ENCODE data around the gene DCDC1.

DCDC1 gene

DNA sequence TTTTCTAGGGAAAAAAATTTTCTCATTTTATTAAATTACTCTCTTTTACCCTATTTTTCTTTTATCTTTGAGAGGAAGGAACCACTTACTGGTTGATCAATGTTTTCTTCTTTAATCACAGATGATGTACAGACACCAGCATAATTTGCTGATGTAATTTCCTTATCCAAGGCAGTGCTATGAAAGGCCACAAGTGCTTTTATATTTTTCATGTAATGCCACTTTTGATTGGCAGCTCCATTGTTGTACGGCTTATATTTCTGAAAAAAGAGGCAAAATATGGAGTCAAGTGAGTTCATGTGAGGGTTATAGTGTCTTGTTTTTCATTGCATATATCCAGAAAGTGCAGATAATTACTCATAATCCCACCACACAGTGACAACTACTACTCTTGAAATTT is 460.7 kb downstream of the DCDC1 start:
- DNase-seq (ENCODE audit: low spot score): no peak

GRCh38 chr11:30908272-30908671 is 461.3 kb downstream of the DCDC1 start:
- DNase-seq (ENCODE audit: low spot score): no peak

DNA sequence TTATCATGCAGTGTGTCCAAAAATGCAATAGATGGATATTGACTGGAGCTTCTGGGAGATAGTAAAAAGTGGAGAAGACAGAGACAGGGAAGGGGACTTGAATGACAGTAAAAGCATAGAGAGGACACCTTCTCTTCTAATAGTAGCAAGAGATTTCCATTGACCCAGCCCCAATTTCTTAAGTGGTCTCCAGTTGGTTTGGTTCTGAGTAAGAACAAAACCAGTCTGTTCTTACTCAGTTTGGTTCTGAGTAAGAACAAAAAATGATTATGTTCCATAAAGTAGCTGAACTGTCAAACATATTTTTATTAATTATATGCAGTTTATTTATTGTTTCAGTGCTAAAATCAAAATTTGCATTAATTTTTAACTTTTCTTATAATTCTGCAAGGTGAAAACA is 466.6 kb downstream of the DCDC1 start:
- no peak for DNase-seq (ENCODE audit: low spot score)

DNA sequence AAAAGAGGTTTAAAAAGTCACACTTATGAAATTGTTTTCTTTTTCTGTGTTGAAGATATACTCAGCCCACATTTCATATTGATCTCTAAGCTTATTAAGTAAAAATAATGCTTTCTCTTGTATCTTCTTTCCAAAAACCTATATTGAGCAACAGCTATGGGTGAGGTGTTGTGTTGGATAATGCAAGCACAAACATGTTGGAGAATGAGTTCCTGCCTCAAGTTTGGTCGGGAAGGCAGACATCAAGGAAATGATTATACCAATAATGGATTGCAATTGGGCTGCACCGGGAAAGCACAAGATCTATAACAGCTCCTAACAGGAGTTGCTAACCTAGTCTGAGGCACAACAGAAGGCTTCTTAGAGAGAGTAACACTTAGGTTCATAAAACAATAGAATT is 474.5 kb downstream of the DCDC1 start:
- DNase-seq (ENCODE audit: low spot score): no peak

DNA sequence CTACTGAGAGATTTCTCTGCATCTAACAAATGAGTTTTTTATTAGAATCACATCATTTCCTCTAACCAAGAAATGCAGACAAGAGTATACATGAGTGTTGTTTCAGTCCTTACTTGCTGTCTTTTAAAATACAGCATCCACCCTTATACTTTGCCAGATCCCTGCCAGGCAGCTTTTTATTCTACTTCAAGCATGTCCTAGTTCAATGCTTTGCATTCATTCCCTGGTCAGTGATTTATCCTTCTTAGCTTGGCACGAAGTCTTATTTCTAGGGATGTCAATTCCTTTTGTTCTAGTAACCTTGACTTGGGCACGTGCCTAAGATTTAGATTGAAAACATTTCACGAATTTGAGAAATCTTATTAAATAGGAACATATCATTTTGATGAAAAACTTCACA is 476.2 kb downstream of the DCDC1 start:
- DNase-seq (ENCODE audit: low spot score): no peak

GRCh38 chr11:30889143-30889794 is 480.3 kb downstream of the DCDC1 start:
- no peak for DNase-seq (ENCODE audit: low spot score)

- DNase-seq (ENCODE audit: low spot score): peak; percentile 71
Measured at GRCh38 chr11:30879322-30880005, 490.1 kb downstream of the DCDC1 start.

- DNase-seq (ENCODE audit: low spot score): no peak
Measured at GRCh38 chr11:30878400-30878799, 491.1 kb downstream of the DCDC1 start.

GRCh38 chr11:30876663-30877396 is 492.7 kb downstream of the DCDC1 start:
- DNase-seq (ENCODE audit: low spot score): no peak

- no peak for DNase-seq (ENCODE audit: low spot score)
Measured at GRCh38 chr11:30876228-30876627, 493.3 kb downstream of the DCDC1 start.

DNA sequence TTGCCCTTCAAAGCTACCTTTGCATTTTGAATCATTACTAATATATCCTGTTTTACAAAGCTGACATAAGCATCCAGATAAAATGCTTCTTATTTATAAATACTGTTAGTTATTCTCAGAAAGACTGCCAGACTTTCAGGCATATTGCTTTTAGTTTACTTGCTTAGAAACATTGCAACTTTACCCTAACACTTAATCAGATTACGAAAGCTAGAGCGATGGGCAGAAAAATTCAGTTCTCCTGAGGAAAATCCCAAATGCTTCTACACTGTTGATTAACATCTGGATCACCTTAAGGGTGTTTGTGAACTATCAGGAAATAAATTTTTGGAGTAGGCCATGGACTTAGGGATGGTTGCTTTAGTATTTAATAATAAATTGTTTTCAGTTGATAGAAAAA is 493.7 kb downstream of the DCDC1 start:
- DNase-seq (ENCODE audit: low spot score): no peak

DNA sequence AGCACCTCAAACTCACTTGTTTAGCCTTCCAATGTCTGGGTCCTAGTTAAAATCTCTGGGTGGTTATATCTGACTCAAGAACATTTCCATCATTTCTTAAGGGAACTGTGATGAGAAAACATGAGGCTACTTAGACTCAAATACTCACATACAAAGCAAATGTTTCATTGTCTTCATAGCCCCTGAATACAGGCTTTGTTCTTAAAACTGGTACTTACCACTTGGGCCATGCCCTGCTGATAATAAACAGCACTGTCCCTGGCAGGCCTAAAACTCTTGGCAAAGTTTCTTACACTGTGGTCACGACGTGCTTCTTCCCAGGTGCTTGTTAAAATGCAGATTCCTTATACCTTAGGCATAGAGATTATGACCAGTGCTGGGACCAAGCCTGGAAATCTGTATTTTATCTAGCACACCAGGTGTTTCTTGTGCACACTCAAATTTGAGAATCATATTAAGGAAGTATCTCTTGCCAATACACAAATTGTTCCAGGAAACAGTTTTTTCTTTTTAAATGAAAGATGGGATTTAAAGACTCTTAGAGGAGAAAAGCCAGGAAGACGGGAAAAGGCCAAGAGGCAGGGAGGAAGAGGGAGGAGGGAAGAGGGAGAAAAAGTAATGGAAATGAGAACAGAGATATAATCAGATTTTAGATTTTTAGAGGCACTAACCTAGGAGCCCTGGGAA is 495.5 kb downstream of the DCDC1 start:
- DNase-seq (ENCODE audit: low spot score): no peak

- DNase-seq (ENCODE audit: low spot score): no peak
Measured at GRCh38 chr11:30868626-30869081, 500.9 kb downstream of the DCDC1 start.

DNA sequence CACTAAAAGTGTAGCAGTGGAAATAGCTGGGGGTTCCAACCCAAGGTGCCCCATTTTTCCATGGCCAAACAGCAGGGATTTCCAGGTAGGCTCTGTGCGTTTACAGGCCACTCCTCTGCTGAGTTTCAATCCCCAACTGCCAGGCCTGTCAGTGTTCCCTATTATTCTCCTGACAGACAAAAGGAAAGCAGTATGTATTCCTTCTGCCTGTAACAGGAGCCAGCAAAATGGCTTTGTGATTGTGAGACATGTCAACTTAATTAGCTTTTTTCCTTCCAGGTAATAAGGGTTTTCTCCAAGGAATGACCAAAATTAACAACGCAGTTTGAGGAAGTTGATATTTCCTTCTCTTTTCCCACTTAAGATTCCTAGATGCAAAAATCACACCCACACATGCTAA is 506.3 kb downstream of the DCDC1 start:
- DNase-seq (ENCODE audit: low spot score): no peak

DNA sequence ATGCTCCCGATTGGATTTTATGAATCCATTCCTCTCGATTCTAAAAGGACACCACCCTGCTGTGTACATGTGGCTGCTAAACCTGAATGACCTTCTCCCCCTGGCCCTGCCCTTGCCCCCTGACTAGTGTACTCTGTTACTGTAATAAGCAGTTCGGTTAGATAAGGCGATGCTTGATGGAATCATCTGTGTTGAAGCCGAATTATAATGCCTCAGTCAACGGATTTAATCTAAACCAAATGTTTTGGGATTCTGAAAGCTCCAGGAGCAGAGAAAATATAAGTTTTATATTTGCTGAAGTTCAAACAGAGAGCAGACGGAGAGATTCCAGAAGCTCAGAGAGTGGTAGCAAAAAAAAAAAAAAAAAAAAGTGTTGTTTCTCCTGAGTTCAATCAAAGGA is 508.0 kb downstream of the DCDC1 start:
- DNase-seq (ENCODE audit: low spot score): no peak

GRCh38 chr11:30861064-30861463 is 508.5 kb downstream of the DCDC1 start:
- DNase-seq (ENCODE audit: low spot score): no peak

GRCh38 chr11:30860146-30860545 is 509.4 kb downstream of the DCDC1 start:
- no peak for DNase-seq (ENCODE audit: low spot score)

- no peak for DNase-seq (ENCODE audit: low spot score)
Measured at GRCh38 chr11:30859669-30860068, 509.9 kb downstream of the DCDC1 start.

GRCh38 chr11:30855383-30856006 is 514.0 kb downstream of the DCDC1 start:
- peak; percentile 14 for DNase-seq (ENCODE audit: low spot score)

- DNase-seq (ENCODE audit: low spot score): no peak
Measured at GRCh38 chr11:30853439-30853838, 516.1 kb downstream of the DCDC1 start.

DNA sequence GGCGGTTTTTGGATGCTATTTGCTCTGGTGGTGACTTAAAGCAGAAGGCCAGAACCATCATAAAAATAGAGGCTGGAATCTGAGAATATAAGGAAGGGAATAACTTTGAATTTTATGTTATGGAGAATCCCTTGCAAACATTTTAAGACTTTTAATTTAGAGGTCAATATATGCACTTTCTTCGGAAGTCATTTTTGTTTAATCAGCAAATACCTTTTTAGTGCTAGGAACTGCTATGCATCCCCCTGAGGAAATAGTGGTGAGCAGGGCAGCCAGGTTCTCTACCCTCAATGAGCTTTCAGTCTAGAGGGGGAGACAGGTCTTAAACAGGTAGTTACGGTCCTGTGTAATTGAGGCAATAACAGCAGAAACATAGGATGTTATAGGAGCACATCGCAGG is 516.9 kb downstream of the DCDC1 start:
- no peak for DNase-seq (ENCODE audit: low spot score)

- no peak for DNase-seq (ENCODE audit: low spot score)
Measured at GRCh38 chr11:30852091-30852490, 517.4 kb downstream of the DCDC1 start.

All from kidney capillary endothelial cell (primary cell).